Tongue (tissue), 2 donors: ENCODE measurements around the gene REEP1. TPM values are rescaled to one million over a fixed set of nuclear protein-coding genes. Genes with fewer than 3 reads are reported as not detected.
A peak's percentile ranks its signal among the peaks of the same experiment; 100 is the strongest.

Experiments used
- DNase-seq: peaks from one replicate; pipeline ENCODE4 v3.0.0-alpha.2; 2015
- total RNA-seq: library from RNA; depleted of rRNA; stranded (reverse); fragments of >200 nt; gene quantifications from one replicate; pipeline ENCODE4 v1.2.3, GENCODE V29; 2014

The REEP1 gene
- total RNA-seq, 1 donor from 2014 or later, result 29.3 TPM

- DNase-seq, result peak; percentile 17
These were observed 31.5 kb downstream of the REEP1 start for GRCh38 chr2:86305915-86306254.

- DNase-seq, result peak; percentile 67
These were observed 32.1 kb downstream of the REEP1 start for GRCh38 chr2:86305195-86305914.

GRCh38 chr2:86304416-86304815 lies 33.0 kb downstream of the REEP1 start:
- no peak for DNase-seq

- peak; percentile 37 for DNase-seq
These were observed 35.1 kb downstream of the REEP1 start for GRCh38 chr2:86302320-86302719.

GRCh38 chr2:86301711-86302202 lies 35.7 kb downstream of the REEP1 start:
- DNase-seq, result peak; percentile 82

GRCh38 chr2:86301009-86301408 lies 36.4 kb downstream of the REEP1 start:
- DNase-seq, result peak; percentile 67

GRCh38 chr2:86300496-86300895 lies 36.9 kb downstream of the REEP1 start:
- no peak for DNase-seq

- DNase-seq, result peak; percentile 33
These were observed 38.7 kb downstream of the REEP1 start for GRCh38 chr2:86298411-86299390.

GRCh38 chr2:86297382-86298147 lies 39.9 kb downstream of the REEP1 start:
- DNase-seq, result no peak

- no peak for DNase-seq
These were observed 40.5 kb downstream of the REEP1 start for GRCh38 chr2:86296947-86297346.

- DNase-seq, result no peak
These were observed 42.4 kb downstream of the REEP1 start for GRCh38 chr2:86295066-86295465.

- no peak for DNase-seq
These were observed 43.8 kb downstream of the REEP1 start for GRCh38 chr2:86293612-86294011.

GRCh38 chr2:86292571-86293515 lies 44.6 kb downstream of the REEP1 start:
- DNase-seq, result no peak

GRCh38 chr2:86291328-86291662 lies 46.1 kb downstream of the REEP1 start:
- no peak for DNase-seq

- peak; percentile 27 for DNase-seq
These were observed 46.7 kb downstream of the REEP1 start for GRCh38 chr2:86290596-86291327.

GRCh38 chr2:86286516-86286915 lies 50.9 kb downstream of the REEP1 start:
- no peak for DNase-seq

GRCh38 chr2:86285981-86286380 lies 51.4 kb downstream of the REEP1 start:
- no peak for DNase-seq

- no peak for DNase-seq
These were observed 51.9 kb downstream of the REEP1 start for GRCh38 chr2:86285571-86285970.

GRCh38 chr2:86284987-86285386 lies 52.4 kb downstream of the REEP1 start:
- DNase-seq, result peak; percentile 77

- DNase-seq, result peak; percentile 38
These were observed 53.0 kb downstream of the REEP1 start for GRCh38 chr2:86284401-86284841.
